ENCODE measurements around the gene CLEC20A. TPM values are rescaled to one million over a fixed set of nuclear protein-coding genes. Genes with fewer than 3 reads are reported as not detected.

The CLEC20A gene
- total and polyA plus RNA-seq, 4 experiments from 2014 or later, result not detected

DNA sequence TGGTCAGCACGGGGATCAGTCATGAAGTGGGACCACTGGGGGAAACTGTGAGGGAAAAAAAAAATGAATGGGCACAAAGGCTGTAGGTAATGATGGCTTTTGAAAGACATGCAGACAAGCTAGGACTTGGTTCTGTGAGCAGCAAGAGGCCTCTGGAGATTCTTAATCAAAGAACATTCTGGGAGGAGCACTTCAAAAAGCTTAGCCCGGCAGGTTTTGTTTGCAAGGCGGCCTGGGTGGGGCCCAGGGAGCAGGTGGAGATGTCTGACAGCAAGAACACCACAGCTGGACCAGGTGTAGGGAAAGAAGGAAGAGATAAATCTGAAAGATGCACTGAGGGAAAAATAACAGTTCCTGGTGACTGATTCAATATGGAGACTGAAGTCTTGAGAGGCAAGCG is 22.1 kb upstream of the CLEC20A start:
- CTCF ChIA-PET (ENCODE audit: partially characterized antibody), result no interaction called here
- intact Hi-C loops (cut with micrococcal nuclease), result no loop called here

DNA sequence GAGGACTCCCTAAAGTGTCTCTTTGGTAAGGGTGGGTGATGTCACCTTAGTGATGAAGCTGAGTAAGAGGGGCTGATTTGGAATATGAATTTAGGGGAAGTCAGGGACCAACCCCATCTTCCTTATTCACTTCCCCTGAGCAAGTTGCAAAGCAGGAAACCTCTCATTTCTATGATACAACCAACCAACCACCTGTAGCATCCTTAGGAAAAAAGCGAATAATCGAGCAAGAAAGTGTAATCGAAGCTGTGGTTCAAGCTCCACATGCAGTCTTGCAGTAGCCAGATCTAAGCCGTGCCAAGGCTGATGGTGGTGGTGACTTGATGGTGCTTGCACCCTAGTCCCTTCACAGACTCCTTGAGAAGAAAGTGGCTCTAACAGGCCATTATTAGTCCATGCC is 19.3 kb upstream of the CLEC20A start:
- POLR2A ChIA-PET (ENCODE audit: partially characterized antibody), result no interaction called here
- Mint-ChIP-seq H3K36me3 (no peaks in the 10 kb centered on the region), H3K27me3 (peaks cover 0 to 3% of the 10 kb centered on the region in 2 donors), H3K9me3 (no peaks in the 10 kb centered on the region), H3K4me1 (no peaks in the 10 kb centered on the region), H3K27ac (no peak overlapping the region), H3K4me3 (no peak overlapping the region)
- no peak overlapping the region for H3K27ac ChIP-seq (ENCODE audit: low read depth, low read length)
- H3K4me1 ChIP-seq (ENCODE audit: insufficient read depth, low read length), result no peaks in the 10 kb centered on the region
- H3K9me3 ChIP-seq (ENCODE audit: control insufficient read depth in 1 of 2, low read length in 2 of 2), result no peaks in the 10 kb centered on the region
- intact Hi-C loops (cut with micrococcal nuclease), result no loop called here
- CTCF ChIA-PET (ENCODE audit: partially characterized antibody), result interaction anchor here (0.7 to 1.2 kb wide), 2 partner anchors 15 to 16 kb away, joined by 3 to 4 read pairs; no protein-coding TSS in a partner anchor
- H3K36me3 ChIP-seq (ENCODE audit: insufficient read depth, low read length), result no peaks in the 10 kb centered on the region
- H3K4me3 ChIP-seq (ENCODE audit: low read length in 2 of 2), result no peak overlapping the region
- DNase-seq, result no peak
- H3K27me3 ChIP-seq (ENCODE audit: insufficient read depth, low read length), result no peaks in the 10 kb centered on the region

More for the DNA sequence above, 22.1 kb upstream of the CLEC20A start:
- Mint-ChIP-seq H3K9me3 (peaks cover 0 to 1% (median 0%) of the 10 kb centered on the region in 8 donors), H3K27me3 (peaks cover 0 to 3% of the 10 kb centered on the region in 2 donors), H3K4me3 (no peak overlapping the region), H3K27ac (no peak overlapping the region), H3K36me3 (no peaks in the 10 kb centered on the region), H3K4me1 (no peaks in the 10 kb centered on the region)
- H3K4me3 ChIP-seq (ENCODE audit: low read length in 2 of 2), result no peak overlapping the region
- H3K36me3 ChIP-seq (ENCODE audit: insufficient read depth, low read length), result no peaks in the 10 kb centered on the region
- no peaks in the 10 kb centered on the region for H3K27me3 ChIP-seq (ENCODE audit: insufficient read depth, low read length)
- DNase-seq, result no peak
- H3K9me3 ChIP-seq (ENCODE audit: control insufficient read depth in 1 of 2, low read length in 2 of 2), result no peaks in the 10 kb centered on the region
- POLR2A ChIA-PET (ENCODE audit: partially characterized antibody), result no interaction called here
- no peaks in the 10 kb centered on the region for H3K4me1 ChIP-seq (ENCODE audit: insufficient read depth, low read length)
- no peak overlapping the region for H3K27ac ChIP-seq (ENCODE audit: low read depth, low read length)

DNA sequence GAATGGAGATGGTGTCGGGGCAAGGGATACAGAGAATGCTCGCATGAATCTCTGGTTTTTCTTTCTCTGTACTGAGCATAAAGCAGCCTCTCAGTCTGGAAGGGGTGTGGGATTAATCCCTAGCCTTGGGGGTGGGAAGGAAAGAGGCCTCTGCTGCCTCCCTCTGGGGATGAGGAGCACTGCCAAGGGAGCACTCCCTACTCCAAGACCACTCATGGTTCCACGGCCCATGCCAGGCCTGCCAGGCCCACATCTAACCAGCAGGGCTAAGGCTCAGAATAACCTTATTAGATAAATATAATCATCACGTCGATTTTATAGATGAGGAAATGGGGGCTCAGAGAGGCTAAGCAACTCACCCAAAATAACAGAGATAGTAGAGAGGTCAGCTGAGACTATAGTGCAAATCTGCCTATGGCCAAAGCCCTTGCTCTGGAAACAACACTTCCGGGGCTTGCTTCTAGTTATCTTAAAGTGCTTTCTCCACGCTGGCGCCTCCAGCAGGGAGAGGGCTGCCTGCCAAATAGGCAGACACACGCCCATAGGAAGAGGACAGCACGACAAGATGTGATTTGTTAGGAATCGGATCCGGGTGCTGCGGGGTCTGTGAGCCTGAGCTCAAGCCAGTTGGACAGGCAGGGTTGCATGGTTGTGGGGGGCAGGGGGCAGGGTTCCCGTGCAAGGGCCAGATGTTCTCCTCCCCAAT is 16.7 kb upstream of the CLEC20A start:
- intact Hi-C loops (cut with micrococcal nuclease), result no loop called here
- Histone ChIP-seq H3K9me3 (ENCODE audit: control insufficient read depth in 1 of 2, low read length in 2 of 2) (no peaks in the 10 kb centered on the region), H3K36me3 (ENCODE audit: insufficient read depth, low read length) (no peaks in the 10 kb centered on the region), H3K4me3 (ENCODE audit: low read length in 2 of 2) (no peak overlapping the region), H3K27ac (ENCODE audit: low read depth, low read length) (no peak overlapping the region), H3K4me1 (ENCODE audit: insufficient read depth, low read length) (no peaks in the 10 kb centered on the region), H3K27me3 (ENCODE audit: insufficient read depth, low read length) (no peaks in the 10 kb centered on the region)
- DNase-seq, result no peak
- no peaks in the 10 kb centered on the region for H3K4me1 Mint-ChIP-seq
- CTCF ChIA-PET (ENCODE audit: partially characterized antibody), result no interaction called here
- peaks cover 0 to 3% of the 10 kb centered on the region in 2 donors for H3K27me3 Mint-ChIP-seq
- POLR2A ChIA-PET (ENCODE audit: partially characterized antibody), result no interaction called here
- H3K9me3 Mint-ChIP-seq, result no peaks in the 10 kb centered on the region
- no peak overlapping the region for H3K4me3 Mint-ChIP-seq
- H3K36me3 Mint-ChIP-seq, result no peaks in the 10 kb centered on the region
- no peak overlapping the region for H3K27ac Mint-ChIP-seq

DNA sequence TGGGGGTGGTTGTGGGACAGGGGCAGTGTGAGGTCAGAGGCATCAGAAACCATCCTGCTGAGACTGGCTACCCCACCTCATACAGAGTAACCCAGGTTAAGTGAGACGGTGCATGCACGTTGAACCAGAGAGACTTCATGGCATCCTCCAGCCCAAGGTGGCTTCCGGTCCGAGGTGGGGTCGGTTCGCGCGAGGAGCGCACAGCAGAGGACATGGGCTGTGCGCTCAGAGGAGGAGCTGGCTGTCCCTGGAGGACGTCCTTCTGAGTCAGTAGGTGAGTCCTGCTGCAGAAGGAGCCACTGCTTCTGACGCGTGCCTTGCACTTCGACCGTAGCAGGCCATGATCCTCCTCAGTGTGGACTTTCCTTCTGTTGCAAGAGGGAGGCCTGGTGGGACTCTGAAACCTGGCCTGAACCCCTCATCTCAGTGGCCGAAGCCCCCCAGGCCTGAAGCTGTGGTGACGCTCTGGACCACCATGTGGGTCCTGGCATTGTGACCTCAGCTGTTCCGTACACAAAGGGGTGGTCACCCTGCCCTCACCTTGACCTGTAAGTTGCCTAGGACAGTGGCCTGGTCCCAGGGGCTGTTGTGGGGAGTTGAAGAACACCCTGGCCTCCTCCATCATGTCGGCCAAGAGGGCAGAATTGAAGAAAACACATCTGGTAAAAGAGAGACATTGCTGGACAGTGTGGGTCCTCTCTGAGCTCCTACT is 16.0 kb upstream of the CLEC20A start, which contains the start of gene TEX35:
Gene TEX35 (plus strand): TSS at position 544 of the 712 bp plus-strand sequence. CDS start 80 bp downstream, at position 624.
- no peaks in the 10 kb centered on the region for H3K27me3 ChIP-seq (ENCODE audit: insufficient read depth, low read length)
- Mint-ChIP-seq H3K4me1 (no peaks in the 10 kb centered on the region), H3K4me3 (no peak within 1 kb of the TSS), H3K27ac (no peak within 1 kb of the TSS), H3K9me3 (no peaks in the 10 kb centered on the region), H3K36me3 (no peaks in the 10 kb centered on the region), H3K27me3 (peaks cover 0 to 3% of the 10 kb centered on the region in 2 donors)
- no peaks in the 10 kb centered on the region for H3K36me3 ChIP-seq (ENCODE audit: insufficient read depth, low read length)
- ChIA-PET POLR2A (ENCODE audit: partially characterized antibody) (no interaction called here), CTCF (ENCODE audit: partially characterized antibody) (no interaction called here)
- no peaks in the 10 kb centered on the region for H3K9me3 ChIP-seq (ENCODE audit: control insufficient read depth in 1 of 2, low read length in 2 of 2)
- no peak for DNase-seq
- intact Hi-C loops (cut with micrococcal nuclease), result no loop called here
- H3K4me1 ChIP-seq (ENCODE audit: insufficient read depth, low read length), result no peaks in the 10 kb centered on the region
- no peak within 1 kb of the TSS for H3K27ac ChIP-seq (ENCODE audit: low read depth, low read length)
- H3K4me3 ChIP-seq (ENCODE audit: low read length in 2 of 2), result no peak within 1 kb of the TSS

DNA sequence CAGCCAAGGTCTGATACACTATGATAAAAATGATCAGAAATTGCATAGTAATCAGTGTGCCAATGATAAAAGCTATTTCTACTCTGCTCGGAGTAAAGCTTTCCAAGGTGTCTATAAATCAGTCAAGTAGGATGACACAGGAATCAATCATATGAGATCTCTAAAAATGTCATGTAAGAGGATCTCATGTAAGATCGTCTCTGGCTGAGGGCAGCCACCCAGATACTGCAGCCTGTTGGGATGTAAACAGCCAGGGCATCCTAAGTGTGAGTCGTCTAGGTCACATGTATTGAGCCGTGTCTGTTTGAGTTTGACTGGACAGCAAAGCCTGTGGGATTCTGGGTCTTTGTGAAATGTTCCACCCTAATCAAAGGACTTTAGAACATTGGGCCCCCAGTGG is 13.4 kb upstream of the CLEC20A start:
- Mint-ChIP-seq H3K27me3 (peaks cover 0 to 3% of the 10 kb centered on the region in 2 donors), H3K27ac (no peak overlapping the region), H3K9me3 (no peaks in the 10 kb centered on the region), H3K4me1 (no peaks in the 10 kb centered on the region), H3K4me3 (no peak overlapping the region), H3K36me3 (no peaks in the 10 kb centered on the region)
- ChIA-PET POLR2A (ENCODE audit: partially characterized antibody) (no interaction called here), CTCF (ENCODE audit: partially characterized antibody) (no interaction called here)
- no peaks in the 10 kb centered on the region for H3K9me3 ChIP-seq (ENCODE audit: control insufficient read depth in 1 of 2, low read length in 2 of 2)
- intact Hi-C loops (cut with micrococcal nuclease), result no loop called here
- H3K4me1 ChIP-seq (ENCODE audit: insufficient read depth, low read length), result no peaks in the 10 kb centered on the region
- H3K27me3 ChIP-seq (ENCODE audit: insufficient read depth, low read length), result no peaks in the 10 kb centered on the region
- no peak overlapping the region for H3K4me3 ChIP-seq (ENCODE audit: low read length in 2 of 2)
- no peak overlapping the region for H3K27ac ChIP-seq (ENCODE audit: low read depth, low read length)
- DNase-seq, result no peak
- no peaks in the 10 kb centered on the region for H3K36me3 ChIP-seq (ENCODE audit: insufficient read depth, low read length)

DNA sequence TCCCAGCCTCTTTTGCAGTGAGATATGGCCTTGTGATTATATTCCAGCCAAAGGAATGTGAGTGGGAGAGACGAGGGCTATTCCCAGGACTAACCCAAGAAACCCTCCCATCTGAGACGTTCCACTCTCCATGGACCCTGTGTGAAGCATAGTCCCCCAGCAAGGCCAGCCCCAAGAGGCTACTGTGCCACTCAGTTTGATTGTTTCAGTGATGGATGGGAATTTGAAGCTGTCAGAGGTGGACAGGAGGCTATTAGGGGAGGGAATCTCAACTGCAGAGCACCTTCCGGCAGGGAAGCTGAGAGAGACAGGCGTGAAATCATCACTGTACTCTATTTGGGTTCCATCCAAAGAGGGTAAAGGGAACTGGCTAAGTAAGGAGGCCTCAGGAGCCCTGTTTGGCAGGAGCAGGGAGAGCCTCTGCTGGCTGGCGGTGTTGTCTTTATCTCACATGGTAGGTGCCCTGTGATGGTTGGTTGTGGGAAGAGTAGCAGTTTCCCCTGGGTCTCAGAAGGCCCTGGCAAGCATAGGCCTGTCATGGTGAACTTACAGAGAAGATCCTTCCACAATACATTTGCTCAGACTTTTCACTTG is 12.7 kb upstream of the CLEC20A start:
- H3K27me3 Mint-ChIP-seq, result peaks cover 0 to 3% of the 10 kb centered on the region in 2 donors
- no peak overlapping the region for H3K4me3 Mint-ChIP-seq
- H3K4me1 Mint-ChIP-seq, result no peaks in the 10 kb centered on the region
- ChIA-PET CTCF (ENCODE audit: partially characterized antibody) (no interaction called here), POLR2A (ENCODE audit: partially characterized antibody) (no interaction called here)
- H3K9me3 ChIP-seq (ENCODE audit: control insufficient read depth in 1 of 2, low read length in 2 of 2), result no peaks in the 10 kb centered on the region
- no peaks in the 10 kb centered on the region for H3K36me3 ChIP-seq (ENCODE audit: insufficient read depth, low read length)
- H3K36me3 Mint-ChIP-seq, result no peaks in the 10 kb centered on the region
- H3K27ac ChIP-seq (ENCODE audit: low read depth, low read length), result no peak overlapping the region
- H3K9me3 Mint-ChIP-seq, result no peaks in the 10 kb centered on the region
- no peak for DNase-seq
- H3K27ac Mint-ChIP-seq, result no peak overlapping the region
- intact Hi-C loops (cut with micrococcal nuclease), result no loop called here
- H3K4me3 ChIP-seq (ENCODE audit: low read length in 2 of 2), result no peak overlapping the region
- H3K27me3 ChIP-seq (ENCODE audit: insufficient read depth, low read length), result no peaks in the 10 kb centered on the region
- no peaks in the 10 kb centered on the region for H3K4me1 ChIP-seq (ENCODE audit: insufficient read depth, low read length)

GRCh38 chr1:178506669-178507068 is 9.9 kb upstream of the CLEC20A start:
- CTCF ChIA-PET (ENCODE audit: partially characterized antibody), result no interaction called here
- H3K27me3 ChIP-seq (ENCODE audit: insufficient read depth, low read length), result no peaks in the 10 kb centered on the region
- intact Hi-C loops (cut with micrococcal nuclease), result no loop called here
- DNase-seq, result no peak
- no peaks in the 10 kb centered on the region for H3K9me3 Mint-ChIP-seq
- no peaks in the 10 kb centered on the region for H3K36me3 ChIP-seq (ENCODE audit: insufficient read depth, low read length)
- POLR2A ChIA-PET (ENCODE audit: partially characterized antibody), result no interaction called here
- peaks cover 0 to 5% of the 10 kb centered on the region in 2 donors for H3K27me3 Mint-ChIP-seq
- no peak overlapping the region for H3K27ac Mint-ChIP-seq
- H3K27ac ChIP-seq (ENCODE audit: low read depth, low read length), result no peak overlapping the region
- H3K4me3 Mint-ChIP-seq, result no peak overlapping the region
- H3K4me1 ChIP-seq (ENCODE audit: insufficient read depth, low read length), result no peaks in the 10 kb centered on the region
- no peaks in the 10 kb centered on the region for H3K4me1 Mint-ChIP-seq
- no peaks in the 10 kb centered on the region for H3K9me3 ChIP-seq (ENCODE audit: control insufficient read depth in 1 of 2, low read length in 2 of 2)
- H3K4me3 ChIP-seq (ENCODE audit: low read length in 2 of 2), result no peak overlapping the region
- H3K36me3 Mint-ChIP-seq, result no peaks in the 10 kb centered on the region

Measured in CD4-positive, alpha-beta memory T cell (primary cell).